Body of pancreas (tissue), 4 donors: ENCODE results near the gene GRM8.

Source experiments
- POLR2A ChIP-seq, 3 donors: fragments of 450-650 bp; IDR thresholded peaks; one replicate each; pipeline ENCODE4 v1.6.1; 2016; ENCODE audit warnings: antibody characterized with exemption in 3 of 3, mild to moderate bottlenecking in 2 of 3
- TF ChIP-seq, protein P1 (sequence below), 7 experiments: fragments of 450-650 bp in 4 of 7; fragments of 200-600 bp in 3 of 7; sonication (generic) in 3 of 7; IDR thresholded peaks; one replicate each; pipeline ENCODE4 v1.5.1; 2016 to 2019; ENCODE audit warnings: antibody characterized with exemption in 7 of 7

DNA sequence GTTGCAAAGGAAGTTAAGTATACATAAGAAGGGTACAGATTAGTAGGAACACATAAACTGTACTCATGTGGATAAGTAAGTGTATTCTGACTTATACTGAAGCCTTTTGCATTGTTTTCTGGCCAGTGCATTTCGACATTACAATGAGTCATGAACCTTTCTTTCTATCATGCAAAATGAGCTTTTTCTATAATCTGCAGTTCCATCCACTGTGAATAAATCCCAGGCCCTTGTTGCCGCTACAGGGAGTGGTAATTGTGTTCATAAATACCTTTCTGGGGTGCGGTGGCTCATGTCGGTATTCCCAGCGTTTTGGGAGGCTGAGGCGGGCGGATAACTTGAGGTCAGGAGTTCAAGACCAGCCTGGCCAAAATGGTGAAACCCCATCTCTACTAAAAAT is 858.3 kb downstream of the GRM8 start:
- TF ChIP-seq, protein P1, sequence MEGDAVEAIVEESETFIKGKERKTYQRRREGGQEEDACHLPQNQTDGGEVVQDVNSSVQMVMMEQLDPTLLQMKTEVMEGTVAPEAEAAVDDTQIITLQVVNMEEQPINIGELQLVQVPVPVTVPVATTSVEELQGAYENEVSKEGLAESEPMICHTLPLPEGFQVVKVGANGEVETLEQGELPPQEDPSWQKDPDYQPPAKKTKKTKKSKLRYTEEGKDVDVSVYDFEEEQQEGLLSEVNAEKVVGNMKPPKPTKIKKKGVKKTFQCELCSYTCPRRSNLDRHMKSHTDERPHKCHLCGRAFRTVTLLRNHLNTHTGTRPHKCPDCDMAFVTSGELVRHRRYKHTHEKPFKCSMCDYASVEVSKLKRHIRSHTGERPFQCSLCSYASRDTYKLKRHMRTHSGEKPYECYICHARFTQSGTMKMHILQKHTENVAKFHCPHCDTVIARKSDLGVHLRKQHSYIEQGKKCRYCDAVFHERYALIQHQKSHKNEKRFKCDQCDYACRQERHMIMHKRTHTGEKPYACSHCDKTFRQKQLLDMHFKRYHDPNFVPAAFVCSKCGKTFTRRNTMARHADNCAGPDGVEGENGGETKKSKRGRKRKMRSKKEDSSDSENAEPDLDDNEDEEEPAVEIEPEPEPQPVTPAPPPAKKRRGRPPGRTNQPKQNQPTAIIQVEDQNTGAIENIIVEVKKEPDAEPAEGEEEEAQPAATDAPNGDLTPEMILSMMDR (IDR thresholded peaks at IDR 0.05), result no peak
- no peak for TF ChIP-seq POLR2A (IDR thresholded peaks at IDR 0.05)
